HG03378 (cell line): Measurements from ENCODE around the gene MRAP.

Experiments used
- ATAC-seq: cut with Tn5 transposase; IDR thresholded peaks from one replicate; pipeline ENCODE4 v1.9.1; 2021; ENCODE audit warnings: mild to moderate bottlenecking, moderate library complexity; ENCODE audit not compliant: unreplicated experiment

Gene MRAP

DNA sequence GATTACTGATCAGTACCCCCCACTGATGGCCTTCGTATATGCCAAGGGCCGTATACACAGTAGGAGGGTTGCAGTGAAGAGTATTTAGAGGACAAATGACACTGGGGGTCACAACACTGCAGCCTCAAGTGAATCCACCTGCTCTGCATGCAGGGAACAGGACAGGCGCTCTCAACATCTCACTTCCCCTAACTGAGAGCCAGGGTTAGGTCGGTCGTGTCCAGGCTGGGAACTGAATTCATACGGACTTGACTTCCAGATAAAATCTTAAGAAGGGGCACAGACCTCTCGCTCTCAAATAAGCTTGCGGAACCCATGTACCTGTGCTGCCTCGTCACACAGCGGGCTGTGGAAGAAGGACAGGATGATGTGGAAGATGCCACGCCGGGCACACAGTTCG is 22.8 kb downstream of the MRAP start:
- ATAC-seq = no peak

DNA sequence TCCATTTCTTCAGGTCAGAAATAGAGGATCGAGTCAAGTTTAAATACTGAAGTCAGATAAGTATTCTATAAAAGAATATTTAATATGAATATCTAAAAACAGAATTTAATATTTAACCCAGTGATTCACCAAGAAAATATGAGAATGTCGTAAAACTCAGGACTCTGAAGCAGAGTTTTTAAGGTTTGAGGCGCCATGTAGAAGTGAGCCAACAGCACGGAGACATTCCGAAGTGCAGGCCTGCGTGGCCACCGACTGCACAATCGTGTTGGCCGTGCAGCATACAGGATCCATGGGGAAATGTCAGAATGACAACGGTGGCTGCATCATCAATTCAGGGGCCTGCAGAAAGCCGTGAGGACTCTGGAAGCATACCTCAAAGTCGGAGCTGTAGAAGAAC is 23.4 kb downstream of the MRAP start:
- no peak for ATAC-seq

DNA sequence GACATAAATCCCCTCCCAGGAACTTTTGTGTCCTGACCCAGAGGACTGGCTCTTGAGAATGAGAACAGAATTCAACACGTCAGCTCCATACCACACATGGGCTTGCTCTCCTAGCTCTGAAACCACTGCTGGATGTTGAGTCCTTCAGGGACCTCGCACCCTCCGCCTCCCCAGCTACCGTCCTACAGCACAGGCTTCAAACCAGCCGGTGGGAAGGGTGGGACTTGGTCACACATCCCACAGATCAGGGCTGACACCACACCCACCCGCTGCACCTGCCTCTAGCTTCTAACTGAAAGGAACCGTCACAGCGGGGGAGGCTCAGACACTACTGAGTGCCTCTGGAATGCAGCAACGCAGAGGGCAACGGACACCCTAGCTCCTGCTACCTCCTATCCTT is 24.0 kb downstream of the MRAP start:
- no peak for ATAC-seq

GRCh38 chr21:32325706-32326105 is 27.1 kb downstream of the MRAP start:
- no peak for ATAC-seq

GRCh38 chr21:32328595-32328994 is 29.9 kb downstream of the MRAP start:
- no peak for ATAC-seq

DNA sequence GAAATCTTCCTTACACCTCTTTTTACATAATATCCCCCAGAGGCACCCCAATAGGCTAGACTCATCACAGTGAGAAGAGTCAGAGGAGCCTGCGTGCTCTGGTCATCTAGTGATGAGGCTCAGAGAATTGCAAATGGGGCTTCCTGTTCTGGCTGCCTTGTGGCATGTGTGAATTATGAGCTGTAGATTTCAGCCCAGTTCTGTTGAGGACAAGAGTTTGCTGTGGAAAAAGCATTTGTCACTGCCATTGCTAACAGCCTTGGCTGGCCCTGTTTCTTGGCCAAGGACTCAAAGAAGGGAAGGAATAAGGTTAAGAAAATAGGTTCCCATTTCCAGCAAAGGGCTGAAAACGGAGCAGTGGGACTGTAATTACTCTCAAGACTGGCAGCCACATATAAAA is 30.7 kb downstream of the MRAP start:
- ATAC-seq = no peak

GRCh38 chr21:32329776-32330175 is 31.1 kb downstream of the MRAP start:
- no peak for ATAC-seq

GRCh38 chr21:32330784-32331311 is 32.2 kb downstream of the MRAP start:
- no peak for ATAC-seq

DNA sequence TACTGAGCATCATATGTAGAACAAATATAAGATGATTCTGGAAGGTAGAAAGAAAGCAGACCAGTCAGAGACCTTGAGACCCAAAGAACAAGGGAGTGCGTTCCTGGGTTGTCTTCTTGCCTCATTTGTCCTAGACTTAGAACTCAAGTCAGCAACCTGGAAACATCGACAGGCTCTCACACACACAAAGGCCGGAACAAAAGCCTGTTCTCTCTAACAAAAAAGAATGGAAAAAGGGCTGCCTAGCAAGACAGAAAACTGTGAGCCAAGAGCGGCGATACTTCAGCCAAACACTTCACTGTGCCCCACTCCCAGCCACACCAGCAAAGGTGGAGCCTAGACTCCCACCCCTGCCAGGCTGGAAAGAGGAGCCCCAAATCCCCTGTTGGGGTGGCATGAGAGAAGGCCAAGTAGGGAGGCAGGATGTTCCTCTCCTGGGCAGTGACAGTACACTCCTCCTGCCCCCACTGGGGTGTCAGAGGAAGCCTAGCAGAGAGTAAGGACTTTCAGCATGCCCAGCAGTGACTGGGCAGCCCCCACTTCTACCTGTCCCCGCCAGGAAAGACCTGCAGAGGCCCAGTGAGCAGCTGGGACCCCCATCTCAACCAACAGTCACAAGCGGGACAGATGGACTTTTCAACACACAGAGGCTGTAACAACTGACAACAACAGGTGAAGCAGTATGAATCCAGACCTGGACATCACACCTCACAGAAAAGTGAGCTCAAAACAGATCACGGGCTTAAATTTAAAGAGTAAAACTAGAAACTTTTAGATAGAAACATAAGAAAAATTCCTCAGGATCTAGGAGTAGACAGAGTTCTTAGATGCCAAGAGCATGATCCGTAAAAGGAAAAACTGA is 33.0 kb downstream of the MRAP start:
- no peak for ATAC-seq

GRCh38 chr21:32332463-32332951 is 33.9 kb downstream of the MRAP start:
- no peak for ATAC-seq

DNA sequence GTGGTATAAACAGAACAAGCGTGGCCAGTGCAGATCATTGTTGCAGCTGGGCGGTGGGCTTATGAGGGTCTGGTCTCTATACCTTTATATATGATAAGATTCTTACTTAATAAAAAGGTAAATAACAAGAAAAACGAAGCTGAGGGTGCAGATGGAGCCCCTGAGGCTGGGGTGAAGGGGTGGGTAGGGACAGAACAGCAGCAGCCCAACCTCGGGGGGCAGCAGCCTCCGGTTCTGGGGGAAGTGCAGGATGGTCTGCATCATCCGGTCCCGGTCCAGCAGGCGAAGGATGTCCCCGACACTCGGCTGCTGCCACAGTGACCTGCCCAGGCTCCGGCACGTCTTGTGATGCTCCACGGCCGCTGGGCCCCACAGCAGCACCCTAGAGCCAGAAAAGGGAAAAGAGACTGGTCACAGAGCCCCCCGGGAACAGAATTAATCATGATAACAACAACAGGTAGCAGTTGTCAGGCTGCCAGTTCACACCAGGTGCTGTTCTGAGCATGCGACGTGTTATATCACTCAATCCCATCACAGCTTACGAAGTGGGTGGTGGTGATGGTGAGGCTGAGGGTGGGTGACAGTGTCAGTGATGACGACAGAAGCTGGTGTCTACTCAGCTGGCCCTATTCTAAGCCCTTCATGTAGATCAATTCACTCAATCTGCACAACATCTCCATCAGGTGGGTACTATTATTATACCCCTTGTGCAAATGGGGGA is 35.5 kb downstream of the MRAP start:
- no peak for ATAC-seq

- no peak for ATAC-seq
Observed at GRCh38 chr21:32334980-32335531, 36.4 kb downstream of the MRAP start.

GRCh38 chr21:32335601-32336575 is 37.2 kb downstream of the MRAP start:
- no peak for ATAC-seq

GRCh38 chr21:32336711-32337110 is 38.1 kb downstream of the MRAP start:
- no peak for ATAC-seq

GRCh38 chr21:32337206-32337605 is 38.6 kb downstream of the MRAP start:
- ATAC-seq = no peak

DNA sequence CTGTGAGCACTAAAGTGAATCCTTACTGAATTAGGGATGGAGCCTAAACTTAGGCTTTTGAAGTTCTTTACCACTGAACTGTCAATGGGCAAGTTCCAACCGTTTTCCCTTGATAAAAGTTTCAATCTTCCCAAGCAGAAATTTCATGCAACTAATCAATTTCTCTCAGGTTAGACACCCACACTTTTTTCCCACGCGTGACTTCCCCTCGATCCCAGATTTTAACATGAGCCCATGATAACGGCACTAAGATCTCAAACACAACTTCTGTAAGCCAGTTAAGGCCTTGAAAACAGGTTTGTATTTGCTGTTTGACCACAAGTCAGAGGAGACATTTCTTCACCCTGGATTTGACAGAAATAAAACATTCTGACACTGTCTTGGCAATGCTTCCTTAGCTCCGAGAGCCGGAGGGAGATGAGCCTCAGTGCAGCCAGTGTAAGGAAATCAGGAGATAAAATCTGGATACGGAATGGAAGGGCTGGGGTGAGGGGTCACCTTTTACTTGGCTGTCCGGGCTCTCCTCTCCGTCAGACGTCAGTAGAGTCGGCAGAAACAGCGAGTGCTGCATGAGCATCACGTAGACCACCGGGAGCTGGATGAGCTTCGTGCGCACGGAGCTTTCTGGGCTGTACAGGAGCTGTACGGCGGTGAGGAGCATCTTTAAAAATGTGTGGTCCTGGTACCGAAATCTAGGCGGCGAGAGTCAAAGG is 39.7 kb downstream of the MRAP start:
- ATAC-seq = no peak

GRCh38 chr21:32340863-32341848 is 42.5 kb downstream of the MRAP start:
- no peak for ATAC-seq

GRCh38 chr21:32346951-32347350 is 48.3 kb downstream of the MRAP start:
- no peak for ATAC-seq

DNA sequence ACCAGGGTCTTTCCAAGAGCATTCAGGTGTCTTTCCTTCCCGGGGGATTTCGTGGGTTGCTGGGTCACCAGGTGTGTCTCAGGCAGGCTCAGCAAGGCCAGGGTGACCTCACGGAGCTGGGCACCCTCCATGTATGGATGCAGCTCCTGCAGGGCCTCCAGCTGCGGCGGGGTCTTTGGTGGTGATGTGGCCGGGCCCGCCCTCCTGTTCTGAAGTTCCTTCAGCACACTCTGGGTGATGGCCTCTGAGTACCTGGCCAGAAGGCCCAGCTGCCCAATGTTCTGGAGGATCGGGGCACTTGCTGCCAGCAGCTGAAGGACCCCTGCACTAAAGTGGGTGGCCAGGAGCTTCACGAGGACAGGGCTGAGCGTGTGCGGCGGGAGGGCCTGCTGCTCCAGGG is 48.7 kb downstream of the MRAP start:
- ATAC-seq = no peak
